Stimulated activated CD4-positive, alpha-beta T cell treated with anti-CD3 and anti-CD28 coated beads, Interleukin-4, amount 100 ng/mL, for 24 hours (primary cell): Measurements from ENCODE around the gene SERF2.
"Not testable (repeated sequence)": the region's sequence is repeated elsewhere in the genome, so short reads cannot be mapped to it uniquely, and the experiment has no call there.

ENCODE experiments used
- DNase-seq: peaks from one replicate; pipeline ENCODE4 v3.0.0-alpha.2; 2020

The SERF2 gene

GRCh38 chr15:43830691-43831275, 38.7 kb downstream of the SERF2 start:
- DNase-seq: not testable (repeated sequence)

GRCh38 chr15:43831519-43832052, 39.5 kb downstream of the SERF2 start:
- not testable (repeated sequence) for DNase-seq

GRCh38 chr15:43832485-43832884, 40.4 kb downstream of the SERF2 start:
- DNase-seq: not testable (repeated sequence)

GRCh38 chr15:43845421-43845820, 53.3 kb downstream of the SERF2 start:
- DNase-seq: no peak
